ENCODE data around the gene POFUT2. TPM values are rescaled to one million over a fixed set of nuclear protein-coding genes. Genes with fewer than 3 reads are reported as not detected.

POFUT2 gene
- total and polyA plus RNA-seq, 3 donors from 2014 or later: 49.9 to 63.3 (median 55.9) TPM

DNA sequence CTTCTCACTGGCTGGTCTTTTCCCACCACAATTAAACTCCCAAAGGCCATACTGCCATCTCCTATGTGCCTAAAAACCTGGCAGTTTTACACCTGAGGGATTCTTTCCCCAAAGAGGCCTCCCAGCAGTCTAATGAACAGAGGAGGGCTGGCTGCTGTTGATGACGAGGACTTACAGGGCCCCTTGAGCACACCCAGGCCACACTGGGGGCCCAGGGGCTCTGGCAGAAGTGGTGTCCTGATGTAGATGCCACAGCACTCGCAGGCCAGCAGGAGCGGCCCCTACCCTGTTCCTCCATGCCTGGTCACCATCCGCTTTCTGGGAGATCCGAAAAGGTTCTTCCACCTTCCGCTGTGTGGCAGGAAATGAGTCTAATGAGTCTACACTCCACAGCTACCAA is 24.2 kb downstream of the POFUT2 start:
- Histone ChIP-seq H3K36me3 (ENCODE audit: low read depth, missing control alignments) (no peaks in the 10 kb centered on the region), H3K27ac (no peak overlapping the region), H3K27me3 (no peaks in the 10 kb centered on the region), H3K4me1 (no peaks in the 10 kb centered on the region), H3K4me3 (no peak overlapping the region), H3K9me3 (no peaks in the 10 kb centered on the region)
- 92 to 95% methylated on average over 5 to 6 of the region's 6 CpGs for WGBS, 2 donors
- intact Hi-C loops (cut with DNase I; ENCODE audit: low total_unique reads): loop anchor here (10.0 kb wide), 1 partner anchor 119 kb away; no protein-coding TSS in a partner anchor
- no peak for TF ChIP-seq POLR2A (IDR thresholded peaks at IDR 0.05)
- TF ChIP-seq, protein P1, sequence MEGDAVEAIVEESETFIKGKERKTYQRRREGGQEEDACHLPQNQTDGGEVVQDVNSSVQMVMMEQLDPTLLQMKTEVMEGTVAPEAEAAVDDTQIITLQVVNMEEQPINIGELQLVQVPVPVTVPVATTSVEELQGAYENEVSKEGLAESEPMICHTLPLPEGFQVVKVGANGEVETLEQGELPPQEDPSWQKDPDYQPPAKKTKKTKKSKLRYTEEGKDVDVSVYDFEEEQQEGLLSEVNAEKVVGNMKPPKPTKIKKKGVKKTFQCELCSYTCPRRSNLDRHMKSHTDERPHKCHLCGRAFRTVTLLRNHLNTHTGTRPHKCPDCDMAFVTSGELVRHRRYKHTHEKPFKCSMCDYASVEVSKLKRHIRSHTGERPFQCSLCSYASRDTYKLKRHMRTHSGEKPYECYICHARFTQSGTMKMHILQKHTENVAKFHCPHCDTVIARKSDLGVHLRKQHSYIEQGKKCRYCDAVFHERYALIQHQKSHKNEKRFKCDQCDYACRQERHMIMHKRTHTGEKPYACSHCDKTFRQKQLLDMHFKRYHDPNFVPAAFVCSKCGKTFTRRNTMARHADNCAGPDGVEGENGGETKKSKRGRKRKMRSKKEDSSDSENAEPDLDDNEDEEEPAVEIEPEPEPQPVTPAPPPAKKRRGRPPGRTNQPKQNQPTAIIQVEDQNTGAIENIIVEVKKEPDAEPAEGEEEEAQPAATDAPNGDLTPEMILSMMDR (IDR thresholded peaks at IDR 0.05): no peak
- peak; percentile 6 for DNase-seq

DNA sequence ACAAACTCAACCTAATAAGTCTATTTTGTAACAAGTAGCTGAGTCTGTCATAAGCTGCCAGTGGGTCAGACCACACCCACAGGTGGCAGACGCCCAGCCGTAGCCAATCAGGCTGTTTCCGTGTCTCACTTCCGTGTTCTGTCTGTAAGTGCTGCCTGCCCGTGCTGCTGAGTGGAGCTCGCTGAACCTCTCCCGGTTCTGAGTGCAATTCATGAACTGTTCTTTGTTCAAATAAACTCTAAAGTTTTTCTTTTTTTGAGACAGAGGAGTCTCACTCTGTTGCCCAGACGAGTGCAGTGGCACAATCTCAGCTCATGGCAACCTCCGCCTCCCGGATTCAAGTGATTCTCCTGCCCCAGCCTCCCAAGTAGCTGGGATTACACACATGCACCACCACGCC is 25.1 kb downstream of the POFUT2 start:
- no peaks in the 10 kb centered on the region for H3K4me1 ChIP-seq
- H3K27ac ChIP-seq: no peak overlapping the region
- H3K9me3 ChIP-seq: no peaks in the 10 kb centered on the region
- no peak overlapping the region for H3K4me3 ChIP-seq
- peak; percentile 11 for DNase-seq
- intact Hi-C loops (cut with DNase I; ENCODE audit: low total_unique reads): loop anchor here (10.0 kb wide), 1 partner anchor 118 kb away; no protein-coding TSS in a partner anchor
- WGBS, 2 donors: 91 to 94% methylated on average over 11 of the region's 11 CpGs
- TF ChIP-seq, protein P1 (IDR thresholded peaks at IDR 0.05): no peak
- no peak for TF ChIP-seq POLR2A (IDR thresholded peaks at IDR 0.05)
- H3K36me3 ChIP-seq (ENCODE audit: low read depth, missing control alignments): no peaks in the 10 kb centered on the region
- no peaks in the 10 kb centered on the region for H3K27me3 ChIP-seq

DNA sequence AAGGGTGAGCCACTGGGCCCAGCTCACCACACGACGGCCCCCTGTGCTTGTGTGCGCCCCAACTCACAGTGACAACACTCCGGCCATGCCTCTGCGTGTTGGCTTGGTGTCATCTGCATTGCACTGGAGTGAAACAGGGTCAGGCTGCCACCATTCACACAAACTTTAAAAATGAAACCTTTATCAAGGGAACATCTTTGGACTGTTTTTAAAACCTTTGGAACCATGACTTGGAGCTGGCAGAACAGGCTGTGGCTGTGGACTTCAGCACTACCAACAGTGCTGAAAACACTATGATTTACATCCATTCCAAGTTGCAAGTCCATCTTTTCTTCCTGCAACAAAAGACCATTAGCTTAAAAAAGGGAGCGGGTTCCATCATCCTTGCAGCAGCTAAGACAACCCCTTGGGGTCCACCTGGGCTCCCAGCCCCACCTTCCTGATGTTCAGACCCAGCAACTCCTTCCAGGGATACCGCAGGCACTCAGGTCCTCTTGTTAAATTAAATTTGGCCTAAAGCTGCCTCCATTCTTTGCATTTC is 25.6 kb downstream of the POFUT2 start:
- Histone ChIP-seq H3K27ac (no peak overlapping the region), H3K4me1 (peaks cover 2% of the 10 kb centered on the region), H3K27me3 (no peaks in the 10 kb centered on the region), H3K4me3 (no peak overlapping the region), H3K9me3 (no peaks in the 10 kb centered on the region), H3K36me3 (ENCODE audit: low read depth, missing control alignments) (no peaks in the 10 kb centered on the region)
- 90 to 95% methylated on average over 7 of the region's 7 CpGs for WGBS, 2 donors
- no peak for DNase-seq
- TF ChIP-seq, protein P1 (IDR thresholded peaks at IDR 0.05): no peak
- no peak for TF ChIP-seq POLR2A (IDR thresholded peaks at IDR 0.05)
- intact Hi-C loops (cut with DNase I; ENCODE audit: low total_unique reads): loop anchor here (10.0 kb wide), 1 partner anchor 117 kb away; no protein-coding TSS in a partner anchor

DNA sequence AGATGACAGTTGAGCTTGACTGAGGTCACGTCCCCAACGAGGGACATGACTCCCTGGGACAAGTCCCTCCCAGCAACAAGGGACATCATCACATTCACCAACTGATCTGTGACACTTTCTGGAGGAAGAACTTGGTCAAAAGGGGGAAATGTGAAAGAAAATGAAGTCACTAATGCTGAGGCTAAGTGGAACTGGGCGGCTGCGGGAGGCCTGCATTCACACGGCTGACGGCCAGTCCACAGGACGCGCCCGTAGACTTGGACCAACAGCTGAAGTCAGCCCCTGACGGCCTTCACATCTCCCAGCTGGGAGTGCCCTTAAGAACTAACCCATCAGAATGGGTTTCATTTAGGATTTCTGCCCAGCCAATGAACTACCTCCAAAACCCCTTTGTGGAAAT is 26.6 kb downstream of the POFUT2 start:
- intact Hi-C loops (cut with DNase I; ENCODE audit: low total_unique reads): loop anchor here (10.0 kb wide), 1 partner anchor 116 kb away; no protein-coding TSS in a partner anchor
- no peak overlapping the region for H3K4me3 ChIP-seq
- no peaks in the 10 kb centered on the region for H3K36me3 ChIP-seq (ENCODE audit: low read depth, missing control alignments)
- peak; percentile 11 for DNase-seq
- WGBS, 2 donors: 94% methylated on average over 10 of the region's 10 CpGs
- H3K4me1 ChIP-seq: peaks cover 3% of the 10 kb centered on the region
- H3K27ac ChIP-seq: no peak overlapping the region
- H3K27me3 ChIP-seq: no peaks in the 10 kb centered on the region
- TF ChIP-seq POLR2A (IDR thresholded peaks at IDR 0.05): no peak
- TF ChIP-seq, protein P1 (IDR thresholded peaks at IDR 0.05): no peak
- no peaks in the 10 kb centered on the region for H3K9me3 ChIP-seq
